ENCODE measurements around the gene TSSK6.

DNA sequence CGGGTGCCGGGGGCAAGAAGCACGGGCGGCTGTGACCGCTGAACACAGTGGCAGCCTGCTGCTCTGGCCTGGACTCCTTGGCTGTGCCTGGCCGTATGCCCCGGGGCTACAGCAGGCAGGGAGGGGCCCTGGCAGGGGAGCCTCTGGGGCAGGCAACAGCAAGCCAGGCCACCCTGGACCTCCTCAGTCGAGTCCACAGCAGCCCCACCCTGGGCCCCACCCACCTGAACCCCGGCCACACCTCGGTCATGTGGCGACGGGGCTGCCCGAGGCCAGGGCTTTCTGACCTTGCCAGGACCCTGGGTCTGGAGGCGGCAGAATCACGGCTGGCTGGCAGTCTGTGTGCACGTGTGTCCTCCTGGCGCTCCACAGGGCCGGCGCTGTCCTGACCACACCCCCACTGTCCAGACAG, 31.4 kb upstream of the TSSK6 start:
- TF ChIP-seq, protein P1, sequence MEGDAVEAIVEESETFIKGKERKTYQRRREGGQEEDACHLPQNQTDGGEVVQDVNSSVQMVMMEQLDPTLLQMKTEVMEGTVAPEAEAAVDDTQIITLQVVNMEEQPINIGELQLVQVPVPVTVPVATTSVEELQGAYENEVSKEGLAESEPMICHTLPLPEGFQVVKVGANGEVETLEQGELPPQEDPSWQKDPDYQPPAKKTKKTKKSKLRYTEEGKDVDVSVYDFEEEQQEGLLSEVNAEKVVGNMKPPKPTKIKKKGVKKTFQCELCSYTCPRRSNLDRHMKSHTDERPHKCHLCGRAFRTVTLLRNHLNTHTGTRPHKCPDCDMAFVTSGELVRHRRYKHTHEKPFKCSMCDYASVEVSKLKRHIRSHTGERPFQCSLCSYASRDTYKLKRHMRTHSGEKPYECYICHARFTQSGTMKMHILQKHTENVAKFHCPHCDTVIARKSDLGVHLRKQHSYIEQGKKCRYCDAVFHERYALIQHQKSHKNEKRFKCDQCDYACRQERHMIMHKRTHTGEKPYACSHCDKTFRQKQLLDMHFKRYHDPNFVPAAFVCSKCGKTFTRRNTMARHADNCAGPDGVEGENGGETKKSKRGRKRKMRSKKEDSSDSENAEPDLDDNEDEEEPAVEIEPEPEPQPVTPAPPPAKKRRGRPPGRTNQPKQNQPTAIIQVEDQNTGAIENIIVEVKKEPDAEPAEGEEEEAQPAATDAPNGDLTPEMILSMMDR (conservative IDR thresholded peaks at IDR 0.05; ENCODE audit: low read depth, low read length) = no peak
- TF ChIP-seq EZH2 (IDR thresholded peaks at IDR 0.05; ENCODE audit: low read length, unreplicated experiment) = no peak

Data from PC-3 (cell line).